ENCODE results near the gene CUBN.

DNA sequence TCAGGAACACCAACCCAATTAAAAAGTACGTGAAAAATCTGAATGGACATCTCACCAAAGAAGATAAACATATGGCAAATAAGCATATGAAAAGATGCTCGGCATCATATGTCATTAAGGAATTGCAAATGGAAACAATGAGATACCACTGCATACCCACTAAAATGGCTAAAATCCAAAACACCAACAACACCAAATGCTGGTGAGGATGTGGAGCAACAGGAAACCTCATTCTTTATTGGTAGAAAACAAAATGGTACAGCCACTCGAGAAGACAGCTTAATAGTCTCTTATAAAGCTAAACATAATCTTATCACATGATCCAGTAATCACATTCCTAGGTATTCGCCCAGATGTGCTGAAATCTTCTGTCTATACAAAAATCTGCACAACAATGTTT is 325.5 kb downstream of the CUBN start:
- TF ChIP-seq, protein P1, sequence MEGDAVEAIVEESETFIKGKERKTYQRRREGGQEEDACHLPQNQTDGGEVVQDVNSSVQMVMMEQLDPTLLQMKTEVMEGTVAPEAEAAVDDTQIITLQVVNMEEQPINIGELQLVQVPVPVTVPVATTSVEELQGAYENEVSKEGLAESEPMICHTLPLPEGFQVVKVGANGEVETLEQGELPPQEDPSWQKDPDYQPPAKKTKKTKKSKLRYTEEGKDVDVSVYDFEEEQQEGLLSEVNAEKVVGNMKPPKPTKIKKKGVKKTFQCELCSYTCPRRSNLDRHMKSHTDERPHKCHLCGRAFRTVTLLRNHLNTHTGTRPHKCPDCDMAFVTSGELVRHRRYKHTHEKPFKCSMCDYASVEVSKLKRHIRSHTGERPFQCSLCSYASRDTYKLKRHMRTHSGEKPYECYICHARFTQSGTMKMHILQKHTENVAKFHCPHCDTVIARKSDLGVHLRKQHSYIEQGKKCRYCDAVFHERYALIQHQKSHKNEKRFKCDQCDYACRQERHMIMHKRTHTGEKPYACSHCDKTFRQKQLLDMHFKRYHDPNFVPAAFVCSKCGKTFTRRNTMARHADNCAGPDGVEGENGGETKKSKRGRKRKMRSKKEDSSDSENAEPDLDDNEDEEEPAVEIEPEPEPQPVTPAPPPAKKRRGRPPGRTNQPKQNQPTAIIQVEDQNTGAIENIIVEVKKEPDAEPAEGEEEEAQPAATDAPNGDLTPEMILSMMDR (IDR thresholded peaks at IDR 0.05; ENCODE audit: insufficient read depth, low read depth, low read length), result no peak
- TF ChIP-seq EZH2 (IDR thresholded peaks at IDR 0.05; ENCODE audit: insufficient read depth, low read length), result no peak

Measured in astrocyte (in vitro differentiated cells and primary cell).